ENCODE results near the gene DERL2.

DNA sequence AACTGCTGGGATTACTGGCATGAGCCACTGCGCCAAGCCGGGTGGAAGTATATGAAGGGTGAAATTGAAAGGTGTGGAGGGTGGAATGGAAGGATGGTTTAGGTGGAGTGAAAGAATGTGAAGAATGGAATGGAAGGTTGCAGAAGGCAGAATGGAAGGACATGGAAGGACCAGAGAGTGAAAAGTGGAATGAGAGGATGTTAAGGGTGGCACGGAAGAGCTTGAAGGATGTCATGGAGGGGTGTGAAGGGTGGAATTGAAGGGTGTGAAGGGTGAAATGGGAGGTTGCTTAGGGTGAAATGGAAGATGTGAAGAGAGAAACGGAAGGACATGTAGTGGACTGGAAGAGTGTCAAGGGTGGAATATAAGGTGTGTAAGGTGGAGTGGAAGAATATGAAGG is 16.6 kb upstream of the DERL2 start:
- no peak for TF ChIP-seq CTCF (IDR thresholded peaks at IDR 0.05; ENCODE audit: low read length)
- TF ChIP-seq EZH2 (optimal IDR thresholded peaks at IDR 0.05; ENCODE audit: low read depth, low read length) = no peak
- no peak for TF ChIP-seq EZH2phosphoT487 (IDR thresholded peaks at IDR 0.05; ENCODE audit: low read length)
